ENCODE results near the gene SCGB1D2. TPM values are rescaled to one million over a fixed set of nuclear protein-coding genes. Genes with fewer than 3 reads are reported as not detected.

The SCGB1D2 gene
- not detected for total RNA-seq

GRCh38 chr11:62242021-62242420 is at the start of gene SCGB1D2:
TSS of gene SCGB1D2 (plus strand) at chr11:62242239. CDS start at chr11:62242308, 69 bp downstream.

GRCh38 chr11:62269654-62270278 is 27.7 kb downstream of the SCGB1D2 start, which contains the start of gene SCGB2A2:
TSS of gene SCGB2A2 (plus strand) at chr11:62270158. CDS start at chr11:62270217, 59 bp downstream.

Other genes with a start within 250 kb of the SCGB1D2 start
- gene INCENP, start 118.2 kb upstream of the SCGB1D2 start, total RNA-seq = 100 to 1,000 TPM in 1 of 2 donors, 10 to 100 TPM in 1; 93.9 to 129 TPM
- not detected for gene SCGB1D1, start 52.0 kb upstream of the SCGB1D2 start, total RNA-seq
- gene SCGB2A1, start 33.6 kb upstream of the SCGB1D2 start, total RNA-seq = not detected
- gene SCGB2A2, start 27.9 kb downstream of the SCGB1D2 start, total RNA-seq = not detected
- gene SCGB1D4, start 56.8 kb downstream of the SCGB1D2 start, total RNA-seq = not detected
- 1 to 10 TPM; 2.1 to 4.3 TPM for gene ASRGL1, start 95.2 kb downstream of the SCGB1D2 start, total RNA-seq
- not detected for gene SCGB1A1, start 176.8 kb downstream of the SCGB1D2 start, total RNA-seq

Measured in melanocyte of skin (primary cell).